Psoas muscle (tissue), 8 donors: ENCODE results near the gene TUBA8. TPM values are rescaled to one million over a fixed set of nuclear protein-coding genes. Genes with fewer than 3 reads are reported as not detected.

ENCODE experiments used
- ATAC-seq, 4 donors: fragments of 200-7000 bp; cut with Tn5 transposase; one replicate each; pipeline ENCODE4 v1.9.1; 2020; ENCODE audit warnings: moderate library complexity in 3 of 4, mild to moderate bottlenecking in 2 of 4
- DNase-seq, 2 donors: peaks; one replicate each; pipeline ENCODE4 v3.0.0-alpha.2; 2020
- H3K27ac ChIP-seq: fragments of 200-600 bp; one replicate; pipeline ENCODE4 v1.8.0; 2022
- H3K27me3 ChIP-seq, 3 donors: fragments of 200-600 bp in 1 of 3; one replicate each; pipeline versions ENCODE4 v1.6.1 to v1.8.0; 2013 to 2022; ENCODE audit warnings: low read length in 2 of 3, mild to moderate bottlenecking in 2 of 3, moderate library complexity in 1 of 3; ENCODE audit not compliant: insufficient read depth in 3 of 3
- H3K36me3 ChIP-seq, 2 donors: fragments of 200-600 bp in 1 of 2; one replicate each; pipeline versions ENCODE4 v1.6.1 to v1.8.0; 2013 to 2022; ENCODE audit warnings: low read depth in 1 of 2, mild to moderate bottlenecking in 1 of 2, moderate library complexity in 1 of 2; ENCODE audit not compliant: insufficient read depth in 1 of 2
- H3K4me1 ChIP-seq: fragments of 200-600 bp; one replicate; pipeline ENCODE4 v1.8.0; 2022
- H3K4me3 ChIP-seq: fragments of 200-600 bp; one replicate; pipeline ENCODE4 v1.8.0; 2022; ENCODE audit warnings: mild to moderate bottlenecking
- H3K9me3 ChIP-seq: fragments of 200-600 bp; one replicate; pipeline ENCODE4 v1.8.0; 2022
- WGBS, 3 donors: extraction: QIAGEN DNeasy Blood & Tissue Kit; methylation state at CpG; one replicate each; pipeline versions ENCODE4 v1.1.6 to v1.1.7; 2013; 5-methylcytosine and 5-hydroxymethylcytosine counted together
- intact Hi-C, 2 donors: fragments of 100-400 bp; cut with DNase I; formaldehyde crosslinking; loops; one replicate each; pipeline versions ENCODE4 v1.11.0 to v1.14.2; 2022
- polyA plus RNA-seq, 3 donors: library from polyadenylated mRNA; stranded (reverse); fragments of 200-250 nt; gene quantifications; one replicate each; pipeline ENCODE4 v1.2.3, GENCODE V29; 2013
- total RNA-seq, 4 donors: library from RNA; stranded (reverse); fragmentation: NEBNext Ultra II Directional in 2 of 4; extraction: Animal tissue kit (Norgen Biotek cat#: 25700) in 2 of 4; gene quantifications; one replicate each; pipeline versions ENCODE4 v1.2.1 to v1.2.4, GENCODE V29; 2021 to 2023
- TF ChIP-seq, protein P1 (sequence below): fragments of 200-600 bp; IDR thresholded peaks from one replicate; pipeline ENCODE4 v1.8.0; 2022; ENCODE audit warnings: antibody characterized with exemption
- donor health status: healthy with polysubstance abuse.
- donor health status: DM: no; HTN: no; CAD: no; lungs with moderate emphysema.
- donor health status: Bipolar disorder and iron deficiency.
- donor health status: healthy.
- donor health status: DM: yes; HTN: yes; CAD: no.
- donor health status: DM: no; HTN: no; CAD: no.
- donor health status: DM: no; HTN: no; CAD: no.
- donor health status: DM: yes; HTN: yes; CAD: no.

TUBA8 gene
- total and polyA plus RNA-seq, 7 donors = 38.8 to 150 (median 115) TPM

- DNase-seq (no peak), ATAC-seq (peak in 1 of 4 donors; percentile 0)
- intact Hi-C loops = loop anchor here in 1 of 2 donors (2.0 kb wide), 1 partner anchor 31 kb away; no protein-coding TSS in a partner anchor
- Histone ChIP-seq H3K27me3 (no peaks in the 10 kb centered on the region), H3K36me3 (no peaks in the 10 kb centered on the region), H3K4me3 (peak overlapping the region; percentile 84), H3K4me1 (peaks cover 35% of the 10 kb centered on the region), H3K27ac (peak overlapping the region; percentile 92), H3K9me3 (no peaks in the 10 kb centered on the region)
- WGBS, 3 donors = 47 to 54% (median 49%) methylated on average over 14 of the region's 14 CpGs
- TF ChIP-seq, protein P1, sequence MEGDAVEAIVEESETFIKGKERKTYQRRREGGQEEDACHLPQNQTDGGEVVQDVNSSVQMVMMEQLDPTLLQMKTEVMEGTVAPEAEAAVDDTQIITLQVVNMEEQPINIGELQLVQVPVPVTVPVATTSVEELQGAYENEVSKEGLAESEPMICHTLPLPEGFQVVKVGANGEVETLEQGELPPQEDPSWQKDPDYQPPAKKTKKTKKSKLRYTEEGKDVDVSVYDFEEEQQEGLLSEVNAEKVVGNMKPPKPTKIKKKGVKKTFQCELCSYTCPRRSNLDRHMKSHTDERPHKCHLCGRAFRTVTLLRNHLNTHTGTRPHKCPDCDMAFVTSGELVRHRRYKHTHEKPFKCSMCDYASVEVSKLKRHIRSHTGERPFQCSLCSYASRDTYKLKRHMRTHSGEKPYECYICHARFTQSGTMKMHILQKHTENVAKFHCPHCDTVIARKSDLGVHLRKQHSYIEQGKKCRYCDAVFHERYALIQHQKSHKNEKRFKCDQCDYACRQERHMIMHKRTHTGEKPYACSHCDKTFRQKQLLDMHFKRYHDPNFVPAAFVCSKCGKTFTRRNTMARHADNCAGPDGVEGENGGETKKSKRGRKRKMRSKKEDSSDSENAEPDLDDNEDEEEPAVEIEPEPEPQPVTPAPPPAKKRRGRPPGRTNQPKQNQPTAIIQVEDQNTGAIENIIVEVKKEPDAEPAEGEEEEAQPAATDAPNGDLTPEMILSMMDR = no peak
Observed at GRCh38 chr22:18109410-18110193, 1.0 kb upstream of the TUBA8 start.

GRCh38 chr22:18110954-18111758 is 547 bp downstream of the TUBA8 start:
- Histone ChIP-seq H3K4me1 (peaks cover 51% of the 10 kb centered on the region), H3K27me3 (no peaks in the 10 kb centered on the region), H3K36me3 (no peaks in the 10 kb centered on the region), H3K9me3 (no peaks in the 10 kb centered on the region), H3K27ac (peak overlapping the region; percentile 92), H3K4me3 (peak overlapping the region; percentile 84)
- ATAC-seq = peak; percentile 0 to 20 (median 2)
- 10 to 17% (median 14%) methylated on average over 38 to 39 of the region's 39 CpGs for WGBS, 3 donors
- DNase-seq = no peak
- TF ChIP-seq, protein P1 = no peak
- intact Hi-C loops = loop anchor here in 1 of 2 donors (2.0 kb wide), 1 partner anchor 32 kb away; no protein-coding TSS in a partner anchor

- no peaks in the 10 kb centered on the region for H3K27me3 ChIP-seq
- DNase-seq (peak; percentile 61 to 86), ATAC-seq (peak; percentile 27 to 59 (median 42))
- no peaks in the 10 kb centered on the region for H3K36me3 ChIP-seq
- H3K4me1 ChIP-seq = peaks cover 58% of the 10 kb centered on the region
- peak overlapping the region; percentile 84 for H3K4me3 ChIP-seq
- no peaks in the 10 kb centered on the region for H3K9me3 ChIP-seq
- WGBS, 3 donors = 24 to 43% (median 35%) methylated on average over 10 to 12 of the region's 12 CpGs
- intact Hi-C loops = loop anchor here in 1 of 2 donors (2.0 kb wide), 1 partner anchor 33 kb away; no protein-coding TSS in a partner anchor
- TF ChIP-seq, protein P1 = no peak
- peak overlapping the region; percentile 92 for H3K27ac ChIP-seq
Observed at GRCh38 chr22:18111759-18112330, 1.2 kb downstream of the TUBA8 start.

- Histone ChIP-seq H3K27ac (peak overlapping the region; percentile 92), H3K9me3 (no peaks in the 10 kb centered on the region), H3K27me3 (no peaks in the 10 kb centered on the region), H3K36me3 (no peaks in the 10 kb centered on the region), H3K4me1 (peaks cover 64% of the 10 kb centered on the region), H3K4me3 (peak overlapping the region; percentile 84)
- intact Hi-C loops = no loop called here
- no peak for ATAC-seq
- TF ChIP-seq, protein P1 = no peak
- 40 to 65% (median 47%) methylated on average over 6 of the region's 6 CpGs for WGBS, 3 donors
- DNase-seq = no peak
Observed at GRCh38 chr22:18112440-18112839, 1.8 kb downstream of the TUBA8 start.
